HepG2 (cell line): ENCODE measurements around the gene WSCD2. TPM values are rescaled to one million over a fixed set of nuclear protein-coding genes. Genes with fewer than 3 reads are reported as not detected.

ENCODE experiments used
- MBD4 ChIP-seq: IDR thresholded peaks from 2 replicates; pipeline ENCODE4 v1.6.1; 2012; ENCODE audit warnings: low read length, inconsistent platforms, borderline replicate concordance
- TBX2 ChIP-seq: sonication (generic); formaldehyde crosslinking; IDR thresholded peaks from 2 replicates; pipeline ENCODE4 v1.5.0; 2020; ENCODE audit warnings: missing genetic modification reagents, mild to moderate bottlenecking, borderline replicate concordance
- ZNF292 ChIP-seq: sonication (generic); formaldehyde crosslinking; IDR thresholded peaks from 2 replicates; pipeline ENCODE4 v1.8.1; 2022; ENCODE audit warnings: mild to moderate bottlenecking, low read depth, missing genetic modification reagents, borderline replicate concordance
- ZNF607 ChIP-seq: sonication (generic); formaldehyde crosslinking; IDR thresholded peaks from 2 replicates; pipeline ENCODE4 v1.5.1; 2020; ENCODE audit warnings: missing genetic modification reagents, mild to moderate bottlenecking, borderline replicate concordance
- polyA plus RNA-seq, 8 experiments: library from polyadenylated mRNA; depleted of rRNA in 3 of 8; stranded (reverse) in 7 of 8; unstranded in 1 of 8; fragments of >200 nt; fragmentation: Illumina TruSeq in 4 of 8; extraction: Trizol in 4 of 8; gene quantifications; 2 replicates each; pipeline versions ENCODE4 v1.2.1 to v1.2.3, GENCODE V29; 2011 to 2016; ENCODE audit warnings: low read depth in 4 of 8, missing spikeins in 1 of 8, mixed read lengths in 1 of 8; ENCODE audit not compliant: insufficient read depth in 1 of 8
- total RNA-seq, 5 experiments: library from RNA; depleted of rRNA; stranded (reverse); fragments of >200 nt; fragmentation: Illumina TruSeq; extraction: Trizol; gene quantifications; 2 replicates each; pipeline ENCODE4 v1.2.3, GENCODE V29; 2016; ENCODE audit warnings: low read depth in 1 of 5
- TF ChIP-seq, protein P1 (sequence below): sonication (generic); formaldehyde crosslinking; IDR thresholded peaks from one replicate; pipeline ENCODE4 v1.5.1; 2020; ENCODE audit warnings: mild to moderate bottlenecking, missing genetic modification reagents; ENCODE audit errors: not compliant biosample characterization
- TF ChIP-seq, protein P2 (sequence below): IDR thresholded peaks from 2 replicates; pipeline ENCODE4 v1.6.1; 2016; ENCODE audit warnings: missing compliant biosample characterization, missing genetic modification reagents, borderline replicate concordance

The WSCD2 gene
- total and polyA plus RNA-seq, 2 of the 13 experiments (the other 11 are each of a cell fraction or from before 2014, with no cell fraction given), result not detected

DNA sequence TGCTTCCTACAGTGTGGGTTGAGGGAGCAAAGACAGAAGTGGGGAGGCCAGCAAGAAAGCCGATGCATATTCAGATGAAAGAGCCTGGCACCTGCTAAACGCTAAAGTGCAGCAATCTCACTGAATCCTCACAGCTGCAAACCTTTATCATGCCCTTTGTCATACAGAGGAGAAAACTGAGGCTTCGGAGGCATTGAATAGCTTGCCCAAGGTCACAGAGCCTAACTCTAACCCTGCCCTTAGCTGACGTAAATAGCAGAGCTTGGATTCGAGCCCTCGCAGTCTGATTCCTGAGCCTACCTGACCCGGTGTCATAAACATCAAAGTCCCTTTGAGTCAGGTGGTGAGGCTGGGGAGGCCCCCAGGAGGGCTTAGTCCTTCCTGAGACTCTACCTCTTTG lies 155.1 kb downstream of the WSCD2 start (continued):
- TF ChIP-seq, protein P1, sequence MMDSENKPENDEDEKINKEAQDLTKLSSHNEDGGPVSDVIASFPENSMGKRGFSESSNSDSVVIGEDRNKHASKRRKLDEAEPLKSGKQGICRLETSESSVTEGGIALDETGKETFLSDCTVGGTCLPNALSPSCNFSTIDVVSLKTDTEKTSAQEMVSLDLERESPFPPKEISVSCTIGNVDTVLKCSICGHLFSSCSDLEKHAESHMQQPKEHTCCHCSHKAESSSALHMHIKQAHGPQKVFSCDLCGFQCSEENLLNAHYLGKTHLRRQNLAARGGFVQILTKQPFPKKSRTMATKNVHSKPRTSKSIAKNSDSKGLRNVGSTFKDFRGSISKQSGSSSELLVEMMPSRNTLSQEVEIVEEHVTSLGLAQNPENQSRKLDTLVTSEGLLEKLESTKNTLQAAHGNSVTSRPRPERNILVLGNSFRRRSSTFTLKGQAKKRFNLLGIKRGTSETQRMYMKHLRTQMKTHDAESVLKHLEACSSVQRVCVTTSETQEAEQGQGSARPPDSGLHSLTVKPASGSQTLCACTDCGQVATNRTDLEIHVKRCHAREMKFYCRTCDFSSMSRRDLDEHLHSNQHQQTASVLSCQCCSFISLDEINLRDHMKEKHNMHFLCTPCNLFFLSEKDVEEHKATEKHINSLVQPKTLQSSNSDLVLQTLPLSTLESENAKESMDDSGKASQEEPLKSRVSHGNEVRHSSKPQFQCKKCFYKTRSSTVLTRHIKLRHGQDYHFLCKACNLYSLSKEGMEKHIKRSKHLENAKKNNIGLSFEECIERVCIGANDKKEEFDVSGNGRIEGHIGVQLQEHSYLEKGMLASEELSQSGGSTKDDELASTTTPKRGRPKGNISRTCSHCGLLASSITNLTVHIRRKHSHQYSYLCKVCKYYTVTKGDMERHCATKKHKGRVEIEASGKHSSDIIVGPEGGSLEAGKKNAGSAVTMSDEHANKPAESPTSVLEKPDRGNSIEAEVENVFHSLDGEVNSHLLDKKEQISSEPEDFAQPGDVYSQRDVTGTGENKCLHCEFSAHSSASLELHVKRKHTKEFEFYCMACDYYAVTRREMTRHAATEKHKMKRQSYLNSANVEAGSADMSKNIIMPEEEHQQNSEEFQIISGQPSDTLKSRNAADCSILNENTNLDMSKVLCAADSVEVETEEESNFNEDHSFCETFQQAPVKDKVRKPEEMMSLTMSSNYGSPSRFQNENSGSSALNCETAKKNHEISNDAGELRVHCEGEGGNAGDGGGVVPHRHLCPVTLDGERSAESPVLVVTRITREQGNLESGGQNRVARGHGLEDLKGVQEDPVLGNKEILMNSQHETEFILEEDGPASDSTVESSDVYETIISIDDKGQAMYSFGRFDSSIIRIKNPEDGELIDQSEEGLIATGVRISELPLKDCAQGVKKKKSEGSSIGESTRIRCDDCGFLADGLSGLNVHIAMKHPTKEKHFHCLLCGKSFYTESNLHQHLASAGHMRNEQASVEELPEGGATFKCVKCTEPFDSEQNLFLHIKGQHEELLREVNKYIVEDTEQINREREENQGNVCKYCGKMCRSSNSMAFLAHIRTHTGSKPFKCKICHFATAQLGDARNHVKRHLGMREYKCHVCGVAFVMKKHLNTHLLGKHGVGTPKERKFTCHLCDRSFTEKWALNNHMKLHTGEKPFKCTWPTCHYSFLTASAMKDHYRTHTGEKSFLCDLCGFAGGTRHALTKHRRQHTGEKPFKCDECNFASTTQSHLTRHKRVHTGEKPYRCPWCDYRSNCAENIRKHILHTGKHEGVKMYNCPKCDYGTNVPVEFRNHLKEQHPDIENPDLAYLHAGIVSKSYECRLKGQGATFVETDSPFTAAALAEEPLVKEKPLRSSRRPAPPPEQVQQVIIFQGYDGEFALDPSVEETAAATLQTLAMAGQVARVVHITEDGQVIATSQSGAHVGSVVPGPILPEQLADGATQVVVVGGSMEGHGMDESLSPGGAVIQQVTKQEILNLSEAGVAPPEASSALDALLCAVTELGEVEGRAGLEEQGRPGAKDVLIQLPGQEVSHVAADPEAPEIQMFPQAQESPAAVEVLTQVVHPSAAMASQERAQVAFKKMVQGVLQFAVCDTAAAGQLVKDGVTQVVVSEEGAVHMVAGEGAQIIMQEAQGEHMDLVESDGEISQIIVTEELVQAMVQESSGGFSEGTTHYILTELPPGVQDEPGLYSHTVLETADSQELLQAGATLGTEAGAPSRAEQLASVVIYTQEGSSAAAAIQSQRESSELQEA (CRISPR knock-in tag), result no peak
- TF ChIP-seq MBD4 (no peak), ZNF292 (no peak), TBX2 (CRISPR knock-in tag) (no peak), ZNF607 (no peak)
- TF ChIP-seq, protein P2, sequence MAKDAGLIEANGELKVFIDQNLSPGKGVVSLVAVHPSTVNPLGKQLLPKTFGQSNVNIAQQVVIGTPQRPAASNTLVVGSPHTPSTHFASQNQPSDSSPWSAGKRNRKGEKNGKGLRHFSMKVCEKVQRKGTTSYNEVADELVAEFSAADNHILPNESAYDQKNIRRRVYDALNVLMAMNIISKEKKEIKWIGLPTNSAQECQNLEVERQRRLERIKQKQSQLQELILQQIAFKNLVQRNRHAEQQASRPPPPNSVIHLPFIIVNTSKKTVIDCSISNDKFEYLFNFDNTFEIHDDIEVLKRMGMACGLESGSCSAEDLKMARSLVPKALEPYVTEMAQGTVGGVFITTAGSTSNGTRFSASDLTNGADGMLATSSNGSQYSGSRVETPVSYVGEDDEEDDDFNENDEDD (CRISPR knock-in tag), result no peak
- TF ChIP-seq, all 625 proteins: peak for 0
